GM18907 (cell line): Measurements from ENCODE around the gene PTOV1.

Experiments
- ATAC-seq: cut with Tn5 transposase; IDR thresholded peaks from one replicate; pipeline ENCODE4 v1.9.1; 2021; ENCODE audit warnings: mild to moderate bottlenecking, moderate library complexity; ENCODE audit not compliant: unreplicated experiment

The PTOV1 gene

GRCh38 chr19:49887037-49887664 is 36.2 kb downstream of the PTOV1 start:
- ATAC-seq, result no peak

- ATAC-seq, result no peak
Observed at GRCh38 chr19:49887665-49888509, 36.9 kb downstream of the PTOV1 start.

GRCh38 chr19:49888510-49888824 is 37.5 kb downstream of the PTOV1 start:
- no peak for ATAC-seq

- no peak for ATAC-seq
Observed at GRCh38 chr19:49889038-49889686, 38.2 kb downstream of the PTOV1 start.

GRCh38 chr19:49889687-49890348 is 38.9 kb downstream of the PTOV1 start:
- no peak for ATAC-seq

- no peak for ATAC-seq
Observed at GRCh38 chr19:49890349-49891311, 39.7 kb downstream of the PTOV1 start.

GRCh38 chr19:49891393-49891792 is 40.4 kb downstream of the PTOV1 start:
- no peak for ATAC-seq

- ATAC-seq, result no peak
Observed at GRCh38 chr19:49892716-49893115, 41.8 kb downstream of the PTOV1 start.

- no peak for ATAC-seq
Observed at GRCh38 chr19:49894011-49894664, 43.2 kb downstream of the PTOV1 start.

GRCh38 chr19:49894879-49895565 is 44.1 kb downstream of the PTOV1 start:
- peak; percentile 31 for ATAC-seq

- no peak for ATAC-seq
Observed at GRCh38 chr19:49895566-49896297, 44.8 kb downstream of the PTOV1 start.

- ATAC-seq, result peak; percentile 61
Observed at GRCh38 chr19:49896863-49897621, 46.1 kb downstream of the PTOV1 start, which contains the start of gene IL4I1. Gene IL4I1, minus strand, starts transcription at chr19:49896887. Its CDS starts 727 bp downstream, at chr19:49896160.

- no peak for ATAC-seq
Observed at GRCh38 chr19:49904136-49904535, 53.2 kb downstream of the PTOV1 start.

GRCh38 chr19:49906879-49907564 is 56.1 kb downstream of the PTOV1 start:
- ATAC-seq, result no peak

GRCh38 chr19:49907745-49908446 is 56.9 kb downstream of the PTOV1 start:
- ATAC-seq, result no peak
